Caco-2 (cell line): ENCODE data around the gene OTOGL. TPM values are rescaled to one million over a fixed set of nuclear protein-coding genes. Genes with fewer than 3 reads are reported as not detected.

Experiments
- BruUV-seq: library from RNA; stranded (reverse); fragments of 400-500 nt; replicated peaks from 2 replicates; lab custom pipeline; 2021; lab: Mats Ljungman, UMichigan
- CTCF ChIA-PET: fragments of 300-600 bp; sonication (Branson Sonifier 250); formaldehyde crosslinking; loops from one replicate; lab custom pipeline; 2022; ENCODE audit warnings: antibody characterized with exemption; lab: Charles Lee
- POLR2A ChIA-PET: fragments of 300-600 bp; sonication (Branson Sonifier 250); formaldehyde crosslinking; loops from one replicate; lab custom pipeline; 2022; ENCODE audit warnings: antibody characterized with exemption; lab: Charles Lee
- DNase-seq, 2 experiments: peaks; one replicate each; pipeline versions ENCODE4 v3.0.0 to v3.0.0-alpha.2; 2020 to 2022
- H3K27me3 ChIP-seq: replicated peaks from 2 replicates; pipeline ENCODE4 v1.6.0; 2011; ENCODE audit warnings: low read length; ENCODE audit not compliant: control insufficient read depth, insufficient read depth
- H3K36me3 ChIP-seq: 2 replicates; pipeline ENCODE4 v1.5.1; 2011; ENCODE audit warnings: low read length; ENCODE audit not compliant: control insufficient read depth, insufficient read depth
- H3K4me1 ChIP-seq: fragments of 250-450 bp; sonication (Bioruptor Pico); 2 replicates; pipeline ENCODE4 v1.5.1; 2020; ENCODE audit warnings: mild to moderate bottlenecking
- H3K4me3 ChIP-seq: 2 replicates; pipeline ENCODE4 v1.5.1; 2011; ENCODE audit warnings: low read depth, mild to moderate bottlenecking, control low read depth, low read length
- H3K9me3 ChIP-seq: fragments of 250-450 bp; sonication (Bioruptor Pico); 2 replicates; pipeline ENCODE4 v1.5.1; 2020; ENCODE audit warnings: mild to moderate bottlenecking, moderate library complexity
- H3K27ac Mint-ChIP-seq: one replicate; pipeline ENCODE4 v1.8.0; 2022; ENCODE audit warnings: mixed read lengths; ENCODE audit not compliant: unreplicated experiment
- H3K27me3 Mint-ChIP-seq: one replicate; pipeline ENCODE4 v1.8.0; 2022; ENCODE audit warnings: mixed read lengths; ENCODE audit not compliant: insufficient read depth, unreplicated experiment
- H3K36me3 Mint-ChIP-seq: one replicate; pipeline ENCODE4 v1.8.0; 2022; ENCODE audit warnings: mild to moderate bottlenecking, mixed read lengths; ENCODE audit not compliant: insufficient read depth, unreplicated experiment
- H3K4me1 Mint-ChIP-seq: one replicate; pipeline ENCODE4 v1.8.0; 2022; ENCODE audit warnings: low read depth, mixed read lengths; ENCODE audit not compliant: unreplicated experiment
- H3K4me3 Mint-ChIP-seq: one replicate; pipeline ENCODE4 v1.8.0; 2022; ENCODE audit warnings: mild to moderate bottlenecking, moderate library complexity, mixed read lengths; ENCODE audit not compliant: unreplicated experiment
- H3K9me3 Mint-ChIP-seq: one replicate; pipeline ENCODE4 v1.8.0; 2022; ENCODE audit warnings: mixed read lengths; ENCODE audit not compliant: unreplicated experiment
- CTCF ChIP-seq, 2 experiments: fragments of 200-600 bp in 1 of 2; IDR thresholded peaks; 1 replicate in 1 of 2; 2 replicates in 1 of 2; pipeline versions ENCODE4 v1.5.1 to v1.8.0; 2011 to 2022; ENCODE audit warnings: antibody characterized with exemption in 1 of 2, control low read depth in 1 of 2, inconsistent platforms in 1 of 2, low read depth in 1 of 2, low read length in 1 of 2, mild to moderate bottlenecking in 1 of 2, moderate library complexity in 1 of 2; ENCODE audit not compliant: insufficient read depth in 1 of 2, severe bottlenecking in 1 of 2, unreplicated experiment in 1 of 2
- intact Hi-C: fragments of 100-400 bp; cut with micrococcal nuclease; formaldehyde crosslinking; loops from one replicate; pipeline ENCODE4 v1.10.0; 2022; ENCODE audit not compliant: unreplicated experiment
- total RNA-seq: library from RNA; stranded (reverse); gene quantifications from 2 replicates; pipeline ENCODE4 v1.2.3, GENCODE V29; 2022

The OTOGL gene
- total RNA-seq, 1 experiment from 2014 or later, result 0.39 TPM

DNA sequence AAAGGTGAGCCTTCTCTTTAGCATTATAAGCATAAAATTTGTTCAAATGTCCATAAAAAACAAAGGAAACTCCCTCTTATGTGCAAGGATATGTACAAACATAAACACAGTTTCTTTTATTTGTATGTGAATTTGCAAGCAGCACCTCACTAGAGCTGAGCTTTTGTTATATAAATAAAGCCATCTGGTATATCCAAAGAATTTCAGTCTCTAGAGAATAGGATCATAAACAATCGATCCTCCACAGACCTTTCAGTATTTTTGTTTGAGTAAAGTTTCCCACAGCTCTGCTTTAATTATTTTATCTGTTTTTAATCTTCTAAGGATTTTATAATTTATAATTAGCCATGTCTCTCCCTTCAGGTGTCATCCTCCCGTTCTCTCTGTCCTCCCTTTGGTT is 89.2 kb downstream of the OTOGL start:
- Mint-ChIP-seq H3K27ac (no peak overlapping the region), H3K27me3 (no peaks in the 10 kb centered on the region), H3K4me1 (no peaks in the 10 kb centered on the region), H3K36me3 (no peaks in the 10 kb centered on the region), H3K4me3 (no peak overlapping the region), H3K9me3 (no peaks in the 10 kb centered on the region)
- no peaks in the 10 kb centered on the region for H3K9me3 ChIP-seq
- no peak overlapping the region for H3K4me3 ChIP-seq
- no TSS peak for BruUV-seq
- ChIA-PET CTCF (no interaction called here), POLR2A (no interaction called here)
- H3K4me1 ChIP-seq, result no peaks in the 10 kb centered on the region
- H3K36me3 ChIP-seq, result no peaks in the 10 kb centered on the region
- intact Hi-C loops, result loop anchor here (5.0 to 10.0 kb wide), 4 partner anchors 204 to 496 kb away; partner anchors contain the start of gene PAWR
- DNase-seq, result no peak
- no peaks in the 10 kb centered on the region for H3K27me3 ChIP-seq
- TF ChIP-seq CTCF (IDR thresholded peaks at IDR 0.05; ENCODE audit: insufficient read depth in 1 of 2, low read depth in 1 of 2, low read length in 1 of 2, severe bottlenecking in 1 of 2, unreplicated experiment in 1 of 2), result no peak

DNA sequence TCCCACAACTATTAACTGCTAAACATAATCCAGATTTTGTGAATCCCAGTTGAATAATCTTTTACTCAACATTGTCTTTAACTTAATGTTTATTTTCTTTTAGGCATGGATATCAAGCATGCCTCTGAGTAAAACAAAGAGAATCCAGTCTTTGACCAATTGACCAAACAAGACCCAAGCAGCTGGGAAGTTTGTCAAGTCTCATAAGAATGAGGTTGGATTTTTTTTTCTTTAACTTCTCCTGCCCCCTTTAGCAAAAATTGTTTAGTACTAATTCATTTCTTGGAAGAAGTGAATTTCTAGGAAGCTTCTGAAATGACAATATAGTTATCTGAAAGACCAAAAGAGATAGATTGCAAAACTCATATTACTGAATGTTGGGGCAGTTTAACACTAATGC is 89.9 kb downstream of the OTOGL start:
- no TSS peak for BruUV-seq
- Mint-ChIP-seq H3K36me3 (no peaks in the 10 kb centered on the region), H3K4me1 (no peaks in the 10 kb centered on the region), H3K4me3 (no peak overlapping the region), H3K27ac (no peak overlapping the region), H3K9me3 (no peaks in the 10 kb centered on the region), H3K27me3 (no peaks in the 10 kb centered on the region)
- H3K9me3 ChIP-seq, result no peaks in the 10 kb centered on the region
- CTCF ChIA-PET, result no interaction called here
- H3K36me3 ChIP-seq, result no peaks in the 10 kb centered on the region
- no peaks in the 10 kb centered on the region for H3K4me1 ChIP-seq
- DNase-seq, result no peak
- TF ChIP-seq CTCF (IDR thresholded peaks at IDR 0.05; ENCODE audit: insufficient read depth in 1 of 2, low read depth in 1 of 2, low read length in 1 of 2, severe bottlenecking in 1 of 2, unreplicated experiment in 1 of 2), result no peak
- H3K27me3 ChIP-seq, result no peaks in the 10 kb centered on the region
- POLR2A ChIA-PET, result no interaction called here
- intact Hi-C loops, result loop anchor here (5.0 to 10.0 kb wide), 4 partner anchors 204 to 497 kb away; partner anchors contain the start of gene PAWR
- no peak overlapping the region for H3K4me3 ChIP-seq

GRCh38 chr12:80190001-80190400 is 90.7 kb downstream of the OTOGL start:
- ChIA-PET POLR2A (no interaction called here), CTCF (no interaction called here)
- no peaks in the 10 kb centered on the region for H3K4me1 Mint-ChIP-seq
- H3K9me3 Mint-ChIP-seq, result no peaks in the 10 kb centered on the region
- DNase-seq, result no peak
- no peaks in the 10 kb centered on the region for H3K4me1 ChIP-seq
- TF ChIP-seq CTCF (IDR thresholded peaks at IDR 0.05; ENCODE audit: insufficient read depth in 1 of 2, low read depth in 1 of 2, low read length in 1 of 2, severe bottlenecking in 1 of 2, unreplicated experiment in 1 of 2), result no peak
- H3K9me3 ChIP-seq, result no peaks in the 10 kb centered on the region
- H3K36me3 Mint-ChIP-seq, result no peaks in the 10 kb centered on the region
- no peak overlapping the region for H3K27ac Mint-ChIP-seq
- H3K4me3 Mint-ChIP-seq, result no peak overlapping the region
- no peak overlapping the region for H3K4me3 ChIP-seq
- no peaks in the 10 kb centered on the region for H3K27me3 Mint-ChIP-seq
- H3K36me3 ChIP-seq, result no peaks in the 10 kb centered on the region
- no peaks in the 10 kb centered on the region for H3K27me3 ChIP-seq
- intact Hi-C loops, result loop anchor here (5.0 to 10.0 kb wide), 2 partner anchors 222 to 415 kb away; no protein-coding TSS in a partner anchor
- no TSS peak for BruUV-seq
